GM18526 (cell line): ENCODE results near the gene STMN3.

ENCODE experiments used
- POLR2A ChIP-seq: IDR thresholded peaks from 3 replicates; pipeline ENCODE4 v1.6.1; 2011; ENCODE audit not compliant: insufficient read length; ENCODE audit errors: extremely low read depth

STMN3 gene

GRCh38 chr20:63657937-63658748 lies 4.9 kb upstream of the STMN3 start, which contains the start of gene RTEL1:
Gene RTEL1, plus strand, starts transcription at chr20:63658312. Its CDS starts 1,091 bp downstream, at chr20:63659403.
- TF ChIP-seq POLR2A, result peak; percentile 64

DNA sequence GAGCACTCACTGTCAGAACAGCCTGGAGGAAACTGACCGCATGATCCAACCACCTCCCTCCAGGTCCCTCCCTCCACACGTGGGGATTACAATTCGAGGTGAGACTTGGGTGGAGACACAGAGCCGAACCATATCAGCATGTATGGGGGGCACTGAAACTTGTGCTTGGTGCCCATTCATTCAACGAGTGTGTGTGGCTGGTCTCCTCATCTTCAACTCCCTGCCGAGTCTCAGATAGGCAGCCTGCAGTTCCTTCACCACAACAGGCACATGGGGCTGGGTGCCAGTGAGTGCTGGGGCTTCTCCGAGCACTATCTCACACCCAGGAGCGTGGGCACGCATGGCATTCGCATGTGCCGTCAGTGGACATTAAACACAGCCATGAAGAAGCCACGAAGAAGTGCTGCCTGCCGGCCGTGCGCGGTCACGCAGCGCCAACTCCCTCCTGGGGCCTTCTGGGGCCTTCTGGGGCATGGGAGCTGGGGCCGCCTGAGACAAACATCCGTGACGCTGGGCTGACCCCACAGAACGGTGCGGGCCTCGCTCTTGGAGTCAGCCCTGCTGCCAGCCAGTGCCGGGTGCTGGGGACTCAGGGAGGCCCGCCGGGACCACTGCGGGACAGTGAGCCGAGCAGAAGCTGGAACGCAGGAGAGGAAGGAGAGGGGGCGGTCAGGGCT lies 4.2 kb upstream of the STMN3 start:
- no peak for TF ChIP-seq POLR2A

DNA sequence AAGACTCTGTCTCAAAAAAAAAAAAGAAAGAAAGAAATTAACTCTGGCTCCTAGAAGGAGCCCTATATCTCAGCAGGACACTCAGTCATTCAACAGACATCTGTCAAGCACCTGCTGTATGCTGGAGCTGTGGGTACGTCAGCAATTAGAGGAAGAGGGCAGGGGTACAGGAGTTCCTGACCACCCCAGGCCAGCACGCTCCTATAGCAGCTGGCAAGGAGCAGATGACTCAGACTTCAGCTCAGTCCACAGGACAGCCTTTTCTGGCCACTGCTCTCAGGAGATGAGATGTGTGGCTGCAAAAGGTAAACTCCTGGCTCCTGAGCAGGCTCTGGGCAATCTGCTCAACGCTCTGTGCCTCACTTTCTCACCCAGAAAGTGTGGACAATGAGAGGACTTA lies 3.2 kb upstream of the STMN3 start:
- TF ChIP-seq POLR2A, result no peak

DNA sequence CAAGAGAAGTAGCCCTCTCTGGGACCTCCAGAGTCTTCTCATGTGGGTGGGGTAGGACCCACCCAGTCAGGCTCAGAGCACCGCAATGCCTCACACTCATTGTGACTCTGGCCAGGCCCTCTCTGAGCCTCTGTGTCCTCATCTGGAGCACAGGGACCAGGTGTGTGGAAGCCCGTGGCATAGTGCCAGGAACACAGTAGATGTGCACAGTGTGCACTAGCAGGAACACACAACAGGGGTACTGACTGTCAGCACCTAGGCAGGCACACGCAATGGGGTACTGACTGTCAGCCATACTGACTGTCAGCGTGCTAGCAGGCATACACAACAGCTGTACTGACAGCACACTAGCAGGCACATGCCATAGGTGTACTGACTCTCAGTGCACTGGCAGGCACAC lies 2.0 kb upstream of the STMN3 start:
- TF ChIP-seq POLR2A, result no peak

GRCh38 chr20:63653974-63654668 lies 897 bp upstream of the STMN3 start:
- no peak for TF ChIP-seq POLR2A

- TF ChIP-seq POLR2A, result no peak
Observed at GRCh38 chr20:63652192-63652980, 838 bp downstream of the STMN3 start.

DNA sequence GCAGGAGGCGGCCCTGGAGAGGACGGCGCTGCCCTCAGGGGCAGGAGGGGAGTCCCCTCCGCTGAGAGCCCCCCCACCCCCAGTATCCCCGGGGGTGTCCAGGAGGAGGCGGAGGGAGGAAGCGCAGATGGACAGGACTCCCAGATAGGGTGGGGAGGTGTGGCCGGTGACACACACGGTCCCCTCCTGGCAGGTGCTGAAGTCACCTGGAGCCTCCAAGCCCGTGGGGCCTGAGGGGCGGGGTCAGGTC lies 1.4 kb downstream of the STMN3 start:
- no peak for TF ChIP-seq POLR2A

GRCh38 chr20:63648895-63649589 lies 4.2 kb downstream of the STMN3 start:
- TF ChIP-seq POLR2A, result no peak

DNA sequence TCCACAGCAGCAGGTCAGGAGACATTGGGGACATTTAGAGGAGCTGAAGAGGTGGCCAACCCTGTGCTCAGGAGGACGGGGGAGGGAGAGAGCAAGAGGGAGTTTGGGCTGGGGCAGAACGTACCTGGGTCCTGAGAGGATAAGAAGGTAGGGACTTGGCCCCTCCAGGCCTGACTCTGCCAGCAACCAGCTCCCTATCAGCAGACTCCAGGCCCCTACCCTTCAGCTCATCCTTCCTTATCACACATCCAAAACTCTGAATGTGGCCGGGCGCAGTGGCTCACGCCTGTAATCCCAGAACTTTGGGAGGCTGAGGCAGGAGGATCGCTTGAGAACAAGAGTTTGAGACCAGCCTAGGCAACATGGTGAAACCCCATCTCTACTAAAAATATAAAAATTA lies 5.0 kb downstream of the STMN3 start:
- TF ChIP-seq POLR2A, result no peak

- TF ChIP-seq POLR2A, result no peak
Observed at GRCh38 chr20:63645218-63645617, 8.0 kb downstream of the STMN3 start.

DNA sequence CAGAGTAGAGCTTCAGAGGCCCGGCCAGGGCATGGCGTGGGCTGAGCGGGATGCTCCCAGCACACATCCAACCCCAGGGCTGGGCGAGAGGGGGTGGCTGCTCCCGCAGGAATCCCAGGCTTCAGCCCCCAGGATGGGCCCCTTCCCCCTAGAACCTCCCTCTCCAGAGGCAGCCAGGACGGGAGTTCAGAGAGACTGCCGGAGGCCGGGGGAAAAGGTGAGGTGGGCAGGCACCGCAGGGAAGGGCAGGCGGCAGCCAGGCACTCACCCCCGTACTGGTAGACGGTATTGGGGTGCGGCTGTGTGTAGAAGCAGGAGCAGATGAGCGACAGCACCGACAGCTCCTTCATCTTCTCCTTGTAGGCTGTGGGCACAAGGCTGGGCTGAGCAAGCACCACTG lies 9.3 kb downstream of the STMN3 start:
- no peak for TF ChIP-seq POLR2A

- TF ChIP-seq POLR2A, result no peak
Observed at GRCh38 chr20:63643499-63643898, 9.7 kb downstream of the STMN3 start.

DNA sequence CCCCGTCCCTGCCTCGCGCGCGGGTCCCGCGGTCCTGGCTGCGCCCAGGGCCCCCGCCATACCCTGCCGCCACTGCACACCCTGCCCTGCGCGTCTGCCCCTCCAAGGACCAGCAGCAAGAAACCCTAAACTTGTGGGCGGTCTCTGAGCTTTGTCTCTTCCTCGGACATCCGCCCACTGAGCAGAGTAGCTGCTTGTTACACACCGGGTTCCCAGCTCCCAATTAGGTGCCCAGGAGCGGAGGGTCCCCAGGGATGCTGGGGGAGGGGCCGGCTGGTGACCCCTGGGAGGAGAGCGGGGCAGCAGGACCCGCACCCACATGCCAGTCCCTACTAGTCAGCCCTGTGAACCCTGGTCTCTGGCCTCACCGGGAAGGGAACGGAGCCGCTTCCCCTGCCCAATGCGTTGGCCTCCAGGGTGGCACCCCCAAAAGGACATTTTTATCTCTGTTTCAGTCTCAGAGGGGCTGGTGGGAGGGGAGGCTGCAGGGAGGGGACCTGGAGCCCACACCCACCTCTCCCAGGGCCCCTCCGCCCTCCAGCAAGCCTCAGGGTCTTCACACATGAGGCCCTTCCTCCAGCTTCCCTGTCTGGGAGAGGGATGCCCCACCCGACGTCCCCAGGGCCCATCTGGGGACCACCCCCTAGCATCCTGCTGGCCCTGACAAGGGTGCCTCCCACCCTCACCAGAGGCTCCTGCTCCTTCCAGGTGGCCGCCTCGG lies 10.5 kb downstream of the STMN3 start:
- no peak for TF ChIP-seq POLR2A

- no peak for TF ChIP-seq POLR2A
Observed at GRCh38 chr20:63641792-63642523, 11.3 kb downstream of the STMN3 start.
